ENCODE measurements around the gene ANLN. TPM values are rescaled to one million over a fixed set of nuclear protein-coding genes. Genes with fewer than 3 reads are reported as not detected.

ANLN gene
- total RNA-seq, 1 donor from 2014 or later: 17.8 TPM

- TF ChIP-seq CTCF (IDR thresholded peaks at IDR 0.05; ENCODE audit: unreplicated experiment): no peak
- H3K9me3 Mint-ChIP-seq (ENCODE audit: unreplicated experiment): no peaks in the 10 kb centered on the region
- H3K4me1 Mint-ChIP-seq (ENCODE audit: unreplicated experiment): peaks cover 5% of the 10 kb centered on the region
- peaks cover 2% of the 10 kb centered on the region for H3K27me3 Mint-ChIP-seq (ENCODE audit: unreplicated experiment)
- DNase-seq (ENCODE audit: low spot score): no peak
- H3K4me3 Mint-ChIP-seq (ENCODE audit: unreplicated experiment): no peak overlapping the region
- no peak overlapping the region for H3K27ac Mint-ChIP-seq (ENCODE audit: unreplicated experiment)
- no peaks in the 10 kb centered on the region for H3K36me3 Mint-ChIP-seq (ENCODE audit: low read depth, unreplicated experiment)
Measured at GRCh38 chr7:36360244-36360643, 29.4 kb upstream of the ANLN start.

- no peak for TF ChIP-seq CTCF (IDR thresholded peaks at IDR 0.05; ENCODE audit: unreplicated experiment)
- no peak for DNase-seq (ENCODE audit: low spot score)
- Mint-ChIP-seq H3K4me1 (ENCODE audit: unreplicated experiment) (peaks cover 5% of the 10 kb centered on the region), H3K9me3 (ENCODE audit: unreplicated experiment) (no peaks in the 10 kb centered on the region), H3K4me3 (ENCODE audit: unreplicated experiment) (no peak overlapping the region), H3K36me3 (ENCODE audit: low read depth, unreplicated experiment) (no peaks in the 10 kb centered on the region), H3K27ac (ENCODE audit: unreplicated experiment) (no peak overlapping the region), H3K27me3 (ENCODE audit: unreplicated experiment) (peaks cover 2% of the 10 kb centered on the region)
Measured at GRCh38 chr7:36361227-36361626, 28.4 kb upstream of the ANLN start.

- no peak for DNase-seq (ENCODE audit: low spot score)
- no peak overlapping the region for H3K4me3 Mint-ChIP-seq (ENCODE audit: unreplicated experiment)
- no peak overlapping the region for H3K27ac Mint-ChIP-seq (ENCODE audit: unreplicated experiment)
- H3K4me1 Mint-ChIP-seq (ENCODE audit: unreplicated experiment): peaks cover 5% of the 10 kb centered on the region
- TF ChIP-seq CTCF (IDR thresholded peaks at IDR 0.05; ENCODE audit: unreplicated experiment): no peak
- peaks cover 5% of the 10 kb centered on the region for H3K27me3 Mint-ChIP-seq (ENCODE audit: unreplicated experiment)
- H3K36me3 Mint-ChIP-seq (ENCODE audit: low read depth, unreplicated experiment): no peaks in the 10 kb centered on the region
- no peaks in the 10 kb centered on the region for H3K9me3 Mint-ChIP-seq (ENCODE audit: unreplicated experiment)
Measured at GRCh38 chr7:36363515-36363914, 26.1 kb upstream of the ANLN start.

GRCh38 chr7:36366005-36366717, 23.5 kb upstream of the ANLN start:
- H3K4me1 Mint-ChIP-seq (ENCODE audit: unreplicated experiment): no peaks in the 10 kb centered on the region
- DNase-seq (ENCODE audit: low spot score): no peak

More at GRCh38 chr7:36366005-36366717, 23.5 kb upstream of the ANLN start:
- no peak for TF ChIP-seq CTCF (IDR thresholded peaks at IDR 0.05; ENCODE audit: unreplicated experiment)
- Mint-ChIP-seq H3K9me3 (ENCODE audit: unreplicated experiment) (no peaks in the 10 kb centered on the region), H3K27me3 (ENCODE audit: unreplicated experiment) (peaks cover 5% of the 10 kb centered on the region), H3K36me3 (ENCODE audit: low read depth, unreplicated experiment) (no peaks in the 10 kb centered on the region), H3K27ac (ENCODE audit: unreplicated experiment) (peak overlapping the region; percentile 78), H3K4me3 (ENCODE audit: unreplicated experiment) (peak overlapping the region; percentile 92)
